OCI-LY7 (cell line): Measurements from ENCODE around the gene LPP.

ENCODE experiments used
- CTCF ChIP-seq: fragments of 200-600 bp; sonication (generic); conservative IDR thresholded peaks from 2 replicates; pipeline ENCODE4 v1.5.1; 2014; ENCODE audit warnings: mild to moderate bottlenecking, antibody characterized with exemption, low read length, moderate library complexity, mixed read lengths
- EZH2phosphoT487 ChIP-seq: fragments of 200-600 bp; sonication (generic); IDR thresholded peaks from 2 replicates; pipeline ENCODE4 v1.6.1; 2018; ENCODE audit warnings: low read depth, borderline replicate concordance, mild to moderate bottlenecking, mixed run types, antibody characterized with exemption, low read length, moderate library complexity, mixed read lengths

GRCh38 chr3:188303823-188304222 is 149.9 kb downstream of the LPP start:
- TF ChIP-seq CTCF = no peak
- TF ChIP-seq EZH2phosphoT487 = no peak
